KG1 (cell line): ENCODE results near the gene CINP.
"Not testable (repeated sequence)": the region's sequence is repeated elsewhere in the genome, so short reads cannot be mapped to it uniquely, and the experiment has no call there.

ENCODE experiments used
- DNase-seq: peaks from one replicate; lab custom pipeline; 2025; lab: John Stamatoyannopoulos, UW

The CINP gene

GRCh38 chr14:102353126-102353619, 9.5 kb downstream of the CINP start:
- DNase-seq, result no peak

- DNase-seq, result no peak
Observed at GRCh38 chr14:102352213-102352612, 10.5 kb downstream of the CINP start.

GRCh38 chr14:102351593-102351992, 11.1 kb downstream of the CINP start:
- not testable (repeated sequence) for DNase-seq

- no peak for DNase-seq
Observed at GRCh38 chr14:102351023-102351422, 11.7 kb downstream of the CINP start.

- no peak for DNase-seq
Observed at GRCh38 chr14:102348376-102348775, 14.3 kb downstream of the CINP start.

GRCh38 chr14:102346645-102347044, 16.0 kb downstream of the CINP start:
- DNase-seq, result no peak

- DNase-seq, result no peak
Observed at GRCh38 chr14:102345232-102345631, 17.5 kb downstream of the CINP start.

GRCh38 chr14:102344485-102344884, 18.2 kb downstream of the CINP start:
- no peak for DNase-seq

GRCh38 chr14:102344084-102344483, 18.6 kb downstream of the CINP start:
- no peak for DNase-seq

GRCh38 chr14:102342238-102342637, 20.5 kb downstream of the CINP start:
- DNase-seq, result no peak

- DNase-seq, result no peak
Observed at GRCh38 chr14:102341566-102341965, 21.1 kb downstream of the CINP start.

GRCh38 chr14:102338724-102339123, 24.0 kb downstream of the CINP start:
- no peak for DNase-seq

- DNase-seq, result no peak
Observed at GRCh38 chr14:102335163-102335562, 27.5 kb downstream of the CINP start.

GRCh38 chr14:102333795-102334705, 28.6 kb downstream of the CINP start:
- DNase-seq, result no peak

GRCh38 chr14:102333390-102333789, 29.3 kb downstream of the CINP start:
- DNase-seq, result no peak

- DNase-seq, result no peak
Observed at GRCh38 chr14:102330806-102331205, 31.9 kb downstream of the CINP start.

- not testable (repeated sequence) for DNase-seq
Observed at GRCh38 chr14:102329381-102329780, 33.3 kb downstream of the CINP start.

- DNase-seq, result no peak
Observed at GRCh38 chr14:102326583-102326982, 36.1 kb downstream of the CINP start.

- DNase-seq, result no peak
Observed at GRCh38 chr14:102325791-102326345, 36.8 kb downstream of the CINP start.

GRCh38 chr14:102323102-102323501, 39.6 kb downstream of the CINP start:
- DNase-seq, result peak; percentile 24

- DNase-seq, result no peak
Observed at GRCh38 chr14:102321456-102322422, 41.0 kb downstream of the CINP start.
